Natural killer cell (primary cell): ENCODE measurements around the gene ITPR1. TPM values are rescaled to one million over a fixed set of nuclear protein-coding genes. Genes with fewer than 3 reads are reported as not detected.

Source experiments
- ATAC-seq, 3 donors: fragments of 150-1000 bp in 2 of 3; fragments of 200-7000 bp in 1 of 3; cut with Tn5 transposase; 1 replicate in 1 of 3; 2 replicates in 2 of 3; pipeline ENCODE4 v1.10.0; 2021; ENCODE audit warnings: mild to moderate bottlenecking in 2 of 3, moderate library complexity in 2 of 3
- DNase-seq, 2 donors: peaks; one replicate each; pipeline versions ENCODE4 v3.0.0 to v3.0.0-alpha.2; 2013 to 2021; ENCODE audit warnings: mixed read lengths in 1 of 2
- H3K27ac ChIP-seq: one replicate; pipeline ENCODE4 v1.5.1; 2013; ENCODE audit warnings: mild to moderate bottlenecking, low read length
- H3K27me3 ChIP-seq: one replicate; pipeline ENCODE4 v1.6.1; 2013; ENCODE audit warnings: low read length; ENCODE audit not compliant: control insufficient read depth, insufficient read depth
- H3K36me3 ChIP-seq: one replicate; pipeline ENCODE4 v1.6.1; 2013; ENCODE audit warnings: low read length; ENCODE audit not compliant: control insufficient read depth, insufficient read depth
- H3K4me1 ChIP-seq: one replicate; pipeline ENCODE4 v1.6.1; 2013; ENCODE audit warnings: low read length; ENCODE audit not compliant: control insufficient read depth, insufficient read depth
- H3K4me3 ChIP-seq: one replicate; pipeline ENCODE4 v1.5.1; 2013; ENCODE audit warnings: low read length
- H3K9me3 ChIP-seq: one replicate; pipeline ENCODE4 v1.6.1; 2013; ENCODE audit warnings: low read length; ENCODE audit not compliant: control insufficient read depth, insufficient read depth
- H3K27ac Mint-ChIP-seq, 2 donors: one replicate each; pipeline ENCODE4 v1.8.0; 2022; ENCODE audit warnings: mild to moderate bottlenecking in 2 of 2, mixed read lengths in 2 of 2, moderate library complexity in 1 of 2
- H3K27me3 Mint-ChIP-seq, 2 donors: one replicate each; pipeline ENCODE4 v1.8.0; 2022; ENCODE audit warnings: low read depth in 2 of 2, mixed read lengths in 2 of 2
- H3K36me3 Mint-ChIP-seq: one replicate; pipeline ENCODE4 v1.8.0; 2022; ENCODE audit warnings: mixed read lengths
- H3K4me1 Mint-ChIP-seq, 2 donors: one replicate each; pipeline ENCODE4 v1.8.0; 2022; ENCODE audit warnings: mixed read lengths in 2 of 2
- H3K4me3 Mint-ChIP-seq: one replicate; pipeline ENCODE4 v1.8.0; 2022; ENCODE audit warnings: mild to moderate bottlenecking, moderate library complexity, mixed read lengths
- H3K9me3 Mint-ChIP-seq, 2 donors: one replicate each; pipeline ENCODE4 v1.8.0; 2022; ENCODE audit warnings: mixed read lengths in 2 of 2
- CTCF ChIP-seq: fragments of 200-600 bp; IDR thresholded peaks from one replicate; pipeline ENCODE4 v1.8.0; 2022; ENCODE audit warnings: antibody characterized with exemption
- WGBS: methylation state at CpG from one replicate; pipeline ENCODE4 v1.1.7; 2013; ENCODE audit warnings: missing lambda C conversion rate; ENCODE audit not compliant: insufficient coverage; 5-methylcytosine and 5-hydroxymethylcytosine counted together
- intact Hi-C: fragments of 100-400 bp; cut with micrococcal nuclease; formaldehyde crosslinking; loops from one replicate; pipeline ENCODE4 v1.14.2; 2022
- total RNA-seq, 4 donors: library from RNA; stranded (reverse); fragments of 120-200 nt in 1 of 4; gene quantifications; one replicate each; pipeline versions ENCODE4 v1.2.3 to v1.2.4, GENCODE V29; 2013 to 2022

ITPR1 gene
- total RNA-seq, 3 donors from 2014 or later (not counting 1 experiment from before 2014, with no cell fraction given) = 86.7 to 123 (median 94.8) TPM

GRCh38 chr3:4885316-4885715, 392.2 kb downstream of the ITPR1 start:
- intact Hi-C loops = no loop called here
- H3K36me3 ChIP-seq = no peaks in the 10 kb centered on the region
- no peaks in the 10 kb centered on the region for H3K9me3 ChIP-seq
- no peaks in the 10 kb centered on the region for H3K27me3 ChIP-seq
- H3K27me3 Mint-ChIP-seq = no peaks in the 10 kb centered on the region
- H3K4me3 ChIP-seq = no peak overlapping the region
- no peak overlapping the region for H3K27ac ChIP-seq
- H3K4me3 Mint-ChIP-seq = no peak overlapping the region
- no peaks in the 10 kb centered on the region for H3K36me3 Mint-ChIP-seq
- no peak for ATAC-seq
- peaks cover 16 to 17% of the 10 kb centered on the region in 2 donors for H3K4me1 Mint-ChIP-seq
- H3K4me1 ChIP-seq = peaks cover 18% of the 10 kb centered on the region
- H3K27ac Mint-ChIP-seq = peak overlapping the region in 1 of 2 donors; percentile 8
- no peak for DNase-seq
- WGBS = 95% methylated on average over 3 of the region's 3 CpGs
- TF ChIP-seq CTCF = no peak
- H3K9me3 Mint-ChIP-seq = no peaks in the 10 kb centered on the region

- H3K4me3 ChIP-seq = no peak overlapping the region
- Mint-ChIP-seq H3K27ac (peak overlapping the region in 1 of 2 donors; percentile 59), H3K36me3 (no peaks in the 10 kb centered on the region), H3K4me1 (peaks cover 16 to 17% of the 10 kb centered on the region in 2 donors), H3K4me3 (no peak overlapping the region), H3K9me3 (no peaks in the 10 kb centered on the region), H3K27me3 (no peaks in the 10 kb centered on the region)
- no peak for DNase-seq
- H3K9me3 ChIP-seq = no peaks in the 10 kb centered on the region
- WGBS = 99% methylated on average over 7 of the region's 7 CpGs
- H3K27me3 ChIP-seq = no peaks in the 10 kb centered on the region
- no peak for TF ChIP-seq CTCF
- no peaks in the 10 kb centered on the region for H3K36me3 ChIP-seq
- H3K27ac ChIP-seq = no peak overlapping the region
- ATAC-seq = no peak
- intact Hi-C loops = no loop called here
- peaks cover 18% of the 10 kb centered on the region for H3K4me1 ChIP-seq
Measured at GRCh38 chr3:4886448-4886847, 393.3 kb downstream of the ITPR1 start.

- Histone ChIP-seq H3K27me3 (no peaks in the 10 kb centered on the region), H3K9me3 (no peaks in the 10 kb centered on the region), H3K4me1 (peaks cover 18% of the 10 kb centered on the region), H3K36me3 (no peaks in the 10 kb centered on the region), H3K27ac (no peak overlapping the region), H3K4me3 (no peak overlapping the region)
- H3K4me1 Mint-ChIP-seq = peaks cover 16 to 17% of the 10 kb centered on the region in 2 donors
- TF ChIP-seq CTCF = no peak
- no peak overlapping the region for H3K4me3 Mint-ChIP-seq
- 91% methylated on average over 8 of the region's 8 CpGs for WGBS
- intact Hi-C loops = no loop called here
- H3K36me3 Mint-ChIP-seq = no peaks in the 10 kb centered on the region
- DNase-seq (no peak), ATAC-seq (no peak)
- no peaks in the 10 kb centered on the region for H3K9me3 Mint-ChIP-seq
- peak overlapping the region in 1 of 2 donors; percentile 59 for H3K27ac Mint-ChIP-seq
- no peaks in the 10 kb centered on the region for H3K27me3 Mint-ChIP-seq
Measured at GRCh38 chr3:4887177-4887576, 394.0 kb downstream of the ITPR1 start.
